Stimulated activated CD8-positive, alpha-beta memory T cell treated with anti-CD3 and anti-CD28 coated beads, Interleukin-4, amount 100 ng/mL, for 24 hours (primary cell): Measurements from ENCODE around the gene ADAMTS14.
A peak's percentile ranks its signal among the peaks of the same experiment; 100 is the strongest.
"Not testable (repeated sequence)": the region's sequence is repeated elsewhere in the genome, so short reads cannot be mapped to it uniquely, and the experiment has no call there.

ENCODE experiments used
- DNase-seq: peaks from one replicate; pipeline ENCODE4 v3.0.0-alpha.2; 2020; ENCODE audit warnings: low read depth

The ADAMTS14 gene

DNA sequence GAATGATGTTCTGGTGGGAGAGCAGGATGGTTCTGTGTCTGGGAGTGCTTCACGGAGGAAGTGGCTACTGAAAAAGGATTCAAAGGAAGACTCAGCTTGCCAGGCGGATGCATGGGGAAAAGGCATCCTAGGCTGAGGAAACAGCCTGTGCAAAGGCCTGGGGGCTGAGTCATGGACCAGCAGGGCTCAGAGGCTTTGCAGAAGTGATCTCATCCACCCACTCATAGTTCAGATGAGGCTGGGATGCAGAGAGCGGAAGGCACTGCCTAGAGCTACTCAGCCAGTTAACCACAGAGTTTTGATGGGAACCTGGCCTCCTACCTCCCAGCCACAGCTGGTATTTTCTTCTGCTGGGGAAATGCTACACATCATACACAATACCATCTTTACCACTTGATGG is 15.8 kb upstream of the ADAMTS14 start:
- DNase-seq: peak; percentile 16

DNA sequence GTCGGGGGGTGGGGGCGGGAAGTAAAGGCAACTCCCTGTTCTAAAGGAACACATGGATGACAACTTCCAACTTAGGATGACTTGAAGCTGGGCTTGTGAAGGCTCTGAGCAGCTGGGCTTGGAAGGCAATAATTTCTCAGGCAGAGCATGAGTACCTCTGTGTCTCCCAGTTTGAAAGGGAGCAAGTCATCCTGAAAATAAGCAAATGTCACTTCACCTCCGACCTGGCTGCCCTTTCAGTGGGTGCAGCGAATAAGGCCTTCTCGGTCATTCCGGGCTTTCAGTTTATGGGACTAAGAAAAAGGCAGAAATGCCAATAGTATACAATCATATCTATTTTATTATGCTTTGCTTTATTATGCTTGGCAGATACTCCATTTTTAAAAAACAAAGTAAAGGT is 15.3 kb upstream of the ADAMTS14 start:
- no peak for DNase-seq

DNA sequence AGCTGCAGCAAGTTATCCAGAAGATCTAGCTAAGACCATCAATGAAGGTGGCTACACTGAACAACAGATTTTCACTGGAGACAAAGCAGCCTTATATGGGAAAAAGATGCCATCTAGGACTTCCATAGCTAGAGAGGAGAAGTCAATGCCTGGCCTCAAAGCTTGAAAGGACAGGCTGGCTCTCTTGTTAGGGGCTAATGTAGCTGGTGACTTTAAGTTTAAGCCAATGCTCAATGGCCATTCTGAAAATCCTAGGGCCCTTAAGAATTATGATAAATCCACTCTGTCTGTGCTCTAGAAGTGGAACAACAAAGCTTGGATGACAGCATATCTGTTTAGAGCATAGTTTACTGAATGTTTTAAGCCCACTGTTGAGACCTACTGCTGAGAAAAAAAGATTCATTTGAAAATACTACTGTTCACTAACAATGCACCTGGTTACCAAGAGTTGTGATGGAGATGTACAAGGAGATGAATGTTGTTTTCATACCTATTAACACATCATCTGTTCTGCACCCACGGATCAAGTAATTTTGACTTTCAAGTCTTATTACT is 13.6 kb upstream of the ADAMTS14 start:
- DNase-seq: no peak

DNA sequence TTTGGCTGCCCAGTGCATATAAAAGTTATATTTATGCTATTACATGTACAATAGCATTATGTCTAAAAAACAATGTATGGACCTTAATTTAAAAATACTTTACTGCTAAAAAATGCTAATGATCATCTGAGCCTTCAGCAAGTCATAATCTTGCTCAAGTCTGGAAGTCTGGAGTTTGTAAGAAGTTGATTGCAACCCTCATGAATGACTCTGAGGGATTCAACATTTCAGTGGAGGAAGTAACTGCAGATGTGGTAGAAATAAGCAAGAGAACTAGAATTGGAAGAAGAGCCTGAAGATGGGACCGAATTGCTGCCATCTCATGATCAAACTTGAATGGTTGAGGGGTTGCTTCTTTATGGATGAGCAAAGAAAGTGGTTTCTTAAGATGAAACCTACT is 13.0 kb upstream of the ADAMTS14 start:
- no peak for DNase-seq

DNA sequence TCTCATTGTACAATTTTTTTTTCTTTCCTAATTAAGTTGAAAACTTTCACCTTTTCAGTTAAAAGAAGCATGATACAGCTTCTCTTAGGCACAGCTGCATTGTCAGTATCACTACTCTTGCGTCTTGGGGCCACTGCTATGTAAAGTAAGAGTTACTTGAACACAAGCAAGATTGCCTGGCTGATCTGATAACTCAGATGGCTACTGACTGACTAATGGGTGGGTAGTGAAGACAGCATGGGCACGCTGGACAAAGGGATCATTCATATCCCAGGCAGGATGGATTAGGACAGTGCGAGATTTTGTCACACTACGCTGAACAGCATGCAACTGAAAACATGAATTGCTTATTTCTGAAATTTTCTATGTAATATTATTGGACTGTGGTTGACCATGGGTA is 11.6 kb upstream of the ADAMTS14 start:
- no peak for DNase-seq

DNA sequence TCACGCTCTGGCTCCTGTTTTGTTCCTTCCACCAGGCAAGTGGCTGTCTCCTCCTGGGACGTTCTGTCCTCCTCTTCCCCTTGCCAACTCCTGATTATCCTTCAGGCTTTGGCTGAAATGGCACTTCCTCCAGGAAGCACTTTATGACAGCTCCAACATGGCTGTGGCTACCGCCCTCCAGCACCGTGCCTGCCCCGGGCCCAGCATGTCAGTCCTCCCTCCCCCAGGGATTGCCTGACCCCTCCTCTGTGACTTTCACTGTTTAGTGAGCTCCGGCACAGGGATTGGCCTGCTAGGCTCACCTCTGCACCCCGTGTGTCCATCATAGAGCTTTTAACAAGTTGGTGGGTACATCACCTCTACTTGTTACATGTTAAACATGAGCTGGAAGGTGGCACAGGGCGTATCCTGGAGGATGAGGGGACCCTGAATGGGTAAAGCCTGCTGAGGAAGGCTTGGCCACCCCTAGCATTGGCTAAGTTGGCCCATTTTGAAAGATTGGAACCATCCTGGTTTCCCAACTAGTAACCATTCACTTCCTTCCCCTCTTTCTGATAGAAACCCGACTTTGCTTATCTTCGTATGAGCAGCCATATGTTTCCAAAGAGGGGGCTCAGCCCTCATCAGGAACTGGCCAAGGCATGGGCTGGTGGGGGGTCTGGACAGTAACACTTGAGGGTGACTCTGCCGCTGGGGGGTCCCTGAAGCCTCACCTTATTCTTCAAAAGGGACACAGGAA is 10.5 kb upstream of the ADAMTS14 start:
- no peak for DNase-seq

DNA sequence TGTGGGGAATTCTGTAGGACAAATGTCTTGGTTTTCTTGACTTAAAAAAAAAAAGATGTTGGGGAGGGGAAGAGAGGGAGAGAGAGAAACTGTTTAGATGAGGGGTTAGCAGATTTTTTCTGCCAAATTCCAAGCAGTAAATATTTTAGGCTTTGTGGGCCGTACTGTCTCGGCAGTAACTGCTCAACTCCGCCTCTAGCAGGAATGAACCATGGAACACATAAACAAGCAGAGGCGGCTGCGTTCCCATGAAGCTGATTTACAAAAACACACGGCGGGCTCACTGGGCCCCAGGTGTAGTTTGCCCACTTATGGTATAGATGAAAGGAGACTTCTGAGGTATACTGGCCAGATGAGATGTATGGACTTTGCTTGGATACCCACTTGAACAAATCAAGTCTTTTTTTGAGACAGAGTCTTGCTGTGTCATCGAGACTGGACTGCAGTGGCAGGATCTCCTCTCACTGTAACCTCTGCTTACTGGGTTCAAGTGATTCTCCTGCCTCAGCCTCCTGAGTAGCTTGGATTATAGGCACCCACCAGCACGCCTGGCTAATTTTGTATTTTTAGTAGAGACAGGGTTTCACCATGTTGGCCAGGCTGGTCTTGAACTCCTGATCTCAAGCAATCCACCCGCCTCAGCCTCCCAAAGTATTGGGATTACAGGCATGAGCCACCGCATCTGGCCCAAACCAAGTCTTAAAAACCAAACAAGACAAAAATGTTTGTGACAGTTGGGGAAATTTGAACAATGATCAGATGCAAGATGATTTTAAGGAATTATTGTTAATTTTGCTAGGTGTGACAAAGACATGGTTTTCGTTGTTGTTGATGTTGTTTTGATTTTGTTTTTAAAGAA is 9.7 kb upstream of the ADAMTS14 start:
- DNase-seq: no peak

DNA sequence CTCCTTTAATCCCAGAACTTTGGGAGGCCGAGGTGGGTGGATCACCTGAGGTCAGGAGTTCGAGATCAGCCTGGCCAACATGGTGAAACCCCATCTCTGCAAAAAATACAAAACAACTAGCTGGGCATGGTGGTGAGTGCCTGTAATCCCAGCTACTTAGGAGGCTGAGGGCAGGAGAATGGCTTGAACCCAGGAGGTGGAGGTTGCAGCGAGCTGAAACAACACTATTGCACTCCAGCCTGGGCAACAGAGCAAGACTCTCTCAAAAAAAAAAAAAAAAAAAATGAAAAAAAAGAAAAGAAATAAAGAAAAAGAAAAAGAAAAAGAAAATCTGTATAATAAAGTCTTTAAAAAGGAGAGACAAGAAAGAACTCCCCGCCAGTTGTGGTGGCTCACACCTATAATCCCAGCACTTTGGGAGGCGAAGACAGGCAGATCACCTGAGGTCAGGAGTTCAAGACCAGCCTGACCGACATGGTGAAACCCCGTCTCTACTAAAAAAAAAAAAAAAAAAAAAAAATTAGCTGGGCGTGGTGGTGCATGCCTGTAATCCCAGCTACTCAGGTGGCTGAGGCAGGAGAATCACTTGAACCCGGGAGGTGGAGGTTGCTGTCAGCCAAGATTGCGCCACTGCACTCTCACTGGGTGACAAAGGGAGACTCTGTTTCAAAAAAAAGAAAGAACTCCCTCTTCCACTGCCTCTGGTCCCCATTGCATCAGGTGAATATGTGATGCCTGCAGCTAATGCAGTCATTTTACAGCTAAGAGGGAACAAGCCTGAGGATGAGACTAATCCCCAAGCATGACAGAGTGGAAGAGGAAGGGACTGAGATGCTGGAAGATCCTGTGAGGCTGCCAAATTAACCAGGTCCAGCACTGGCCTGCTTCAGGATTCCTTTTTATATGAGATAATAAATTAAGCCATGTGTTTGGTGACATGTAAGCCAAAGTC is 8.6 kb upstream of the ADAMTS14 start:
- DNase-seq: not testable (repeated sequence)

DNA sequence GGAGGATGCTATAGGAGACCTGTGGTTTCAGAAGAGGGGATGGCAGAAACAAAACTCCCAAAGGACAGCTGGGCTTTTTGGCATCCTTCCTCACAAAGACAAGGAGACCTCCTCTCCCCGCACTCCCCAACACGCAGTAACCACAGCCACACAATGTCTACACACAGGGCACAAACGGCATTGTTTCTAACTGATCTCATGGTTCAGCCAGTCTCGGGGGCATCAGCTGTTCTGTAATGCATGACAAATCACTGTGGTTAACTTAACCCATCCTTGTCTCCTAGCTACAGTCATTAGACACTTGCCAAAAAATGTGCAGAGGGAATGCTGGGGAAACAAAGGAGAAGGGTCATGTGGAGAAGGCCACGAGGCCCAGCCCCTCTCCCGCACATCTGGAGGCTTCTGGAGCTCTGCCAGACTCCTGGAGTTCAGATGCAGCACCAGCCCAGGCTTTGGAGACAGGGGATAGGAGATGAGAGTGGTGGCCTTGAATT is 7.6 kb upstream of the ADAMTS14 start:
- no peak for DNase-seq

DNA sequence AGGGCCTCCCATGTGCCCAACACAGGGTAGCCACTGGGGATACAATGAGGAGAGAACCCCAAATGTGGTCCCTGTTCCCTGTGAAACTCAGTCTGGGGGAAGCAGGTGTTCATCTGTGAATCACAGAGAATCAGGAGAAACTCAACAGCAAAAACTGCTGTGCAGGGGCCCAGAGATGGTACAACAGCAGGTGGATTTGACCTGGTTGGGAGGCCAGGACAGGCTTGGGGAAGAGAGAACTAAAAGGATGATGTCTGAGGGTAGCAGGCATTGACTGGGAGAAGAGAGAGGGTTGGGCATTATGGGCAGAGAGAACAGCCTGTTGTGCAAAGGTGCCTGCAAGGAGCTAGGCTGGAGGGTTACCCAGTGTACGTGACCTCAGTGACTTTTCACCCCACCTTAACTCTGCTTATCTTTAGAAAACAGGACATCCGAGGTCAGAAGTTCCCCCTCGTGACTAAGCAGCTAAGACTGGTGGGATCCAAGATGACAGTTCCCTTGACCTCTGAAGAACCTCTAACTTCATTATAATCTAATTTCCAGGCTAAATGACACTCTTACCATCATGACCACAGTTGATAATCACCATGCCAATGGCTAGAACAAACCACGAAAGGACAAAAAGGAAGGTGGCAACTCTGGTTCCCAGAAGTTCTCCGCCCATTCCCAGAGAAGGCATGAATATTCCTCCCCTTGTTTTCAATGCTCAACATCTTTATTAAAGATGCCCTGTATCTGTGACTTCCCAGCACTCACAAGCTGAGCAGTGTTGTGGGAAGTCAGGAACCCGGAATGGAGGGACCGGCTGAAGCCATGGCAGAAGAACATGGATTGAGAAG is 5.1 kb upstream of the ADAMTS14 start:
- no peak for DNase-seq

DNA sequence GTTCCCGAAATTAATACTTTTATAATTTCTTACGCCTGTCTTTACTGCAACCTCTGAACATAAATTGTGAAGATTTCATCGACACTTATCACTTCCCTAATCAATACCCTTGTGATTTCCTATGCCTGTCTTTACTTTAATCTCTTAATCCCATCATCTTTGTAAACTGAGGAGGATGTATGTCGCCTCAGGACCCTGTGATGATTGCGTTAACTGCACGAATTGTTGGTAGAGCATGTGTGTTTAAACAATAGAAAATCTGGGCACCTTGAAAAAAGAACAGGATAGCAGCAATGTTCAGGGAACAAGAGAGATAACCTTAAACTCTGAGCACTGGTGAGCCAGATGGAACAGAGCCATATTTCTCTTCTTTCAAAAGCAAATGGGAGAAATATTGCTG is 4.5 kb upstream of the ADAMTS14 start:
- not testable (repeated sequence) for DNase-seq

DNA sequence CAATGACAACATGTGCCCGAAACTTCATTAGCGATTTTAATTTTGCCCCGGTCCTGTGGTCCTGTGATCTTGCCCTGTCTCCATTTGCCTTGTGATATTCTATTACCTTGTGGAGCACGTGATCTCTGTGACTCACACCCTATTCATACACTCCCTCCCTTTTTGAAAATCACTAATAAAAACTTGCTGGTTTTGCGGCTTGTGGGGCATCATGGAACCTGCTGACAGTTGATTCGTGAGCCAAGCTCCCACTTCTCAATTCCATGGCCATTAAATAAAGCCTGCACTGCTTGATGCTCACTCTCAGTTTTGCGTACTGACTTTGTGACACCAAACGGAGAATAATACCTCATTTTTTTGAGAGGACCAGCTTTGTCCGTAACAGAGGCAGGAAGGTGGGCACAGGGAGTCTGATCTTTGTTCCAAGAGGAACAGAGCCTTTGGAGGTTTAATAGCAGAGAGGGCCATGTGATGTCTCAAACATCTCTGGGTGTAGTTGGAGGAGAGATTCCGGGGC is 3.8 kb upstream of the ADAMTS14 start:
- no peak for DNase-seq

DNA sequence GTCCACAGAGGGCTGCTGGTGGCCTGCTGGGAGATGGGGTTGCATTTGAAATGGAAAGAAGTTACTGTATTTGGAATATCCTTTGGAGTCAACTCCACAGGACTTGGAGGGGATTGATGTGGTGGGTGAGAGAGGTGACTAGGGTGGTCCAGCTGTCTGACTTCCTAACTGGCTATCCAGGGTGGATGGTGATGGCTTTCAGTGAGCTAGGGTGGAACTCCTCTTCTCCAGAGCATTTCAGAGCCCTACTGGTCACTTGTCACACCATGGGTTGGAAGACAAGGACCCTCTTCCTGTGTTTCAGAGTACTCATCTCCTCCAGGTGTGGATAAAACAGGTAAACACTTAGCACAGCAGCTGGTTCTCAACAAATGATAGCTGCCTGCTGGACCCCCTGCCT is 3.3 kb upstream of the ADAMTS14 start:
- DNase-seq: no peak

DNA sequence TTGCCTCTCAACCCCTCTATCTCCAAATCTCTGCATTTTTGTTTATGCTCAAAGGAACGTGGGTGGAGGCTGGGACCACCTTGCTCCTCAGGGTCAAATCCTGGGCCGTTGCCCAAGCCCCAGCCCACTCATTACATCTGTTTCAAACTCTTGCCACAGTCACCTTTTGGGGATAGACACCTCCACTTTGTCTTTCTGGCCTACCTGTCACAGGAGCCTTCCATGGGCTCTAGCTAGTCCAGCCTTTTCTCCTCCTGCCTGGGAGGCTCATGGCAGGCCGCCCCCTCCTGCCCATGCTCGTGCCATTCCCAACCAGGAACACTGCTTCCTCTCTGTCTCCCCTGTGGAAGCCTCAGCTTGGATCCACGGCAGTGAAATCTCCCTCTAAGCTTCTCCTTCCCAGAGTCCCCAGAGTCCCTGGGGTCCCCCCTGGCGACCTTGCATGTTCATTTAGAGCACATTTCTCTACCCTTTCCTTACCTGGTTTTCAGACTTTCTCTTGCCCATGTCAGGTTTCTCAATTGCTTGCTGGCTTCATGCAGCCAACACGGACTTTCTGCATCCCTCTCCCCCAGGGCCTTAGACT is 2.5 kb upstream of the ADAMTS14 start:
- DNase-seq: no peak

DNA sequence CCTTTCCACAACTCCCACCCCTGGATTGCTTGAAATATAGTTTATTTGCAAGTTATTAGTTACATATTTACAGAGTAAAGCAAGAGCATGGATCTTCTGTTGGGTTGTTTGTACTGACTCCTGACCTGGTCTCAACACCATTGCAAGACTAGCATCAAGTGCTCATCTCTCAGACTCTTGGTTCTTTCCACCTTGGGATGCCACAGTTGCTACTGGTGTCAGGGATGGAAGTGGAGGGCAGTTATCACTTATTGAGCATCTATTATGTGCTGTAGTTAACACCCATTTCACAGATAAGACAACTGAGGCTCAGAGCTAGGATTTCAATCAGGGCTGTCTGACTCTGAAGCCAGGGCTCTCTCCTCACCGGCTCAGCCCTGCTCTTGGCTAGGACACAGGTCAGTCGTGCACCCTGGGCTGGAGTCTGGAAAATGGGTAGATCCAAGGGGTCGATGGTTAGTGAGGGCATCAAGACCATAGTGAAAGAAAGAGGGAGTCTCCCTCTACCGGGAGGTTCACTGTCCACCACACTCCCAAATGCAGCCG is 614 bp upstream of the ADAMTS14 start:
- no peak for DNase-seq

DNA sequence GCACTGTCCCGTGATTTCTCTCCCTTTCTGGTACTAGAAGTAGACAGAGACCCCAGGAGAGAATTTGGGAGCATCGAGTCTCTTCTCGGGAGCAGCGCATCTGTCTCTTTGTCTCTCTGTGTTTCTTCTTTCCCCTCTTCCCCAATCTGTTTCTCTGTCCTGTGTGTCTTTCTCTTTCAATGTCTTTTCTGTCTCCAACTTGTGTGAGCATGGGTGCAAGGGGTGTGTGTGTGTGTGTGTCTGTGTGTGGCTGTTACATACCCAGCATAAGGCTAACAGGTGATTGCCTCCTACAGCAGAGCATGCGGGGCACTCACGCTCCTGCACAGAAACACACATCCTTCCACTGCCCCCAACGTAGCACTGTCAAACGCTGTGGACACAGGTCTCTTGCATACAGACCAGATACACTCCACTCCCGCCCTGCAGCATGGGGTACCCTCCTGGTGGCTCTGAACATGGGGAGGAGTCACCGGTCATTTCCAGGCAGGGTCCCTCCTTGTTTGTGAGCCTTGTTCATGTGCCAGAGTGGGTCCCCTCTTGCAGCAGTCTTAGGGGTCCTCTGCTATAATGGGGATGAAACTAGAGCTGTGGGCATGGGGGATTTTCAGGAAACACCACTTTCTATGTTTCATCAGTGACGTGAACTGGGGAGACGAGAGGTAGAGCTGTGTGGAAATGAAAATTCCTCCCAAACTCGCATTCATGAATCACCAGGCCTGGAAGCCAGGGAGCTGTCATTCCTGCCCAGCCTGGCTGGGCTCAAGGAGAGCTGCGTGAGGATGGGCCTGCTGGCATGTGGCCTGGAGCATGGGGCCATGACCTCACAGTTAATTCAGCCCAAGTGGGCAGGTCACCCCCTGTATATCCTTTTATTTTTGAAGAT is 980 bp downstream of the ADAMTS14 start:
- DNase-seq: no peak

DNA sequence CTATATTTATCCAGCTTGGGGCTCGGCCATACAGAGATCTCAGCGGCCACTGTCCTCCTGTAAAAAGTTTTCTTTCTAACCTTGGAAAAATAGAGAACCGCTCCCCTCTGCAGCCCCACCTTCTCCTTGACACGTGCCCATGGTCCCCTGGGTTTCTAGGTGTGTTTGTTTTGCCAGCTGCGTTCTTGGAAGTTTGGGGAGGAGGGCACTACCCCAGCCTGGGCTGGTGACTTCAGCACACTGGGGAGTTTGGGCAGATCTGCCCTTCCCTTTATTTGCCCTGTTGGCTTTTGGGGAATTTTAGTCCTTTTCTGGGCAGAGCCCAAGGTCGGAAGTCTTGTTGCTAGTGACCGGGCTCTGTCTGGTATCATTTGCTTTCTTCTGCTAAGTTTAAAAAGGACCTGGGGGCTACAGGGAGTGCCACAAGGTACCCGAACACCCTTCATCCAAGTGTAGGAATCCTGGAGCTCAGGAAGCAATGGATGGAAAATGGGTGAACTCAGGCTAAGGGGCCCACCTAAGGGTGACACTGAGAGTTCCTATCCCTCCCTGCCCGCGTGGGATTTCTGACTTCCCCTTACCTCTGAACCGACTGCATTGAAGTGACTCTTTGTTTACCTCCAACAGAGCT is 1.7 kb downstream of the ADAMTS14 start:
- DNase-seq: no peak
